IMR-90 (cell line): ENCODE measurements around the gene LINC00305. TPM values are rescaled to one million over a fixed set of nuclear protein-coding genes. Genes with fewer than 3 reads are reported as not detected.

Source experiments
- ATAC-seq: fragments of 200-7000 bp; cut with Tn5 transposase; 2 replicates; pipeline ENCODE4 v1.9.1; 2020; ENCODE audit warnings: low read depth, mild to moderate bottlenecking, moderate library complexity
- BruUV-seq: library from RNA; stranded (reverse); fragments of 400-500 nt; replicated peaks from 2 replicates; lab custom pipeline; 2021; lab: Mats Ljungman, UMichigan
- CTCF ChIA-PET: fragments of 300-600 bp; formaldehyde crosslinking; extraction: SDS; loops from one replicate; lab custom pipeline; 2021; ENCODE audit warnings: antibody characterized with exemption; lab: Yijun Ruan, JAX
- POLR2A ChIA-PET: fragments of 300-600 bp; sonication (Branson Sonifier 250); formaldehyde crosslinking; loops from one replicate; lab custom pipeline; 2022; ENCODE audit warnings: antibody characterized with exemption; ENCODE audit not compliant: unreplicated experiment; lab: Charles Lee
- DNase-seq: peaks from one replicate; pipeline ENCODE4 v3.0.0; 2013
- H2AFZ ChIP-seq: replicated peaks from 2 replicates; pipeline ENCODE3; 2013; ENCODE audit warnings: low read length, mild to moderate bottlenecking; ENCODE audit not compliant: poor library complexity
- H2AK5ac ChIP-seq: 2 replicates; pipeline ENCODE4 v1.6.1; 2013; ENCODE audit warnings: low read depth, low read length, inconsistent platforms
- H2AK9ac ChIP-seq: replicated peaks from 2 replicates; pipeline ENCODE3; 2013; ENCODE audit warnings: mild to moderate bottlenecking, low read depth, low read length, moderate library complexity; ENCODE audit not compliant: poor library complexity
- H2BK120ac ChIP-seq: 2 replicates; pipeline ENCODE4 v1.6.1; 2013; ENCODE audit warnings: low read depth, low read length, inconsistent platforms
- H2BK15ac ChIP-seq: 3 replicates; pipeline ENCODE4 v1.6.1; 2013; ENCODE audit warnings: low read depth, low read length, inconsistent platforms
- H2BK20ac ChIP-seq: 2 replicates; pipeline ENCODE4 v1.6.1; 2013; ENCODE audit warnings: low read depth, mild to moderate bottlenecking, inconsistent platforms, low read length, moderate library complexity
- H2BK5ac ChIP-seq: 2 replicates; pipeline ENCODE4 v1.6.1; 2013; ENCODE audit warnings: mild to moderate bottlenecking, low read depth, low read length, inconsistent platforms; ENCODE audit not compliant: poor library complexity, severe bottlenecking
- H3K14ac ChIP-seq: replicated peaks from 2 replicates; pipeline ENCODE4 v1.6.1; 2013; ENCODE audit warnings: low read depth, low read length, inconsistent platforms
- H3K18ac ChIP-seq: 2 replicates; pipeline ENCODE4 v1.6.1; 2013; ENCODE audit warnings: low read depth, low read length, control low read depth
- H3K23ac ChIP-seq: 2 replicates; pipeline ENCODE4 v1.6.1; 2013; ENCODE audit warnings: low read depth, low read length, inconsistent platforms
- H3K27ac ChIP-seq: 2 replicates; pipeline ENCODE4 v1.5.1; 2013; ENCODE audit warnings: mild to moderate bottlenecking, control low read depth, low read length; ENCODE audit not compliant: insufficient read depth
- H3K27me3 ChIP-seq: 2 replicates; pipeline ENCODE4 v1.6.1; 2013; ENCODE audit warnings: low read length; ENCODE audit not compliant: control insufficient read depth, insufficient read depth
- H3K36me3 ChIP-seq: 2 replicates; pipeline ENCODE4 v1.6.1; 2013; ENCODE audit warnings: low read length, mixed read lengths; ENCODE audit not compliant: control insufficient read depth, insufficient read depth
- H3K4ac ChIP-seq: 2 replicates; pipeline ENCODE4 v1.6.1; 2013; ENCODE audit warnings: low read depth, low read length, inconsistent platforms
- H3K4me1 ChIP-seq: 2 replicates; pipeline ENCODE4 v1.6.1; 2013; ENCODE audit warnings: low read length, mixed read lengths; ENCODE audit not compliant: control insufficient read depth, insufficient read depth
- H3K4me2 ChIP-seq: 2 replicates; pipeline ENCODE4 v1.6.1; 2013; ENCODE audit warnings: low read depth, mild to moderate bottlenecking, control low read depth, low read length, moderate library complexity
- H3K4me3 ChIP-seq: 2 replicates; pipeline ENCODE4 v1.5.1; 2013; ENCODE audit warnings: low read depth, mild to moderate bottlenecking, control low read depth, low read length, moderate library complexity; ENCODE audit not compliant: insufficient read depth
- H3K56ac ChIP-seq: 2 replicates; pipeline ENCODE4 v1.6.1; 2013; ENCODE audit warnings: low read length, inconsistent platforms; ENCODE audit not compliant: insufficient read depth; ENCODE audit errors: extremely low read depth
- H3K79me1 ChIP-seq, 2 experiments: 2 replicates each; pipeline ENCODE4 v1.6.1; 2013; ENCODE audit warnings: low read length in 2 of 2, inconsistent platforms in 1 of 2, low read depth in 1 of 2
- H3K9ac ChIP-seq: 2 replicates; pipeline ENCODE4 v1.6.1; 2013; ENCODE audit warnings: low read depth, low read length, control low read depth
- H3K9me1 ChIP-seq: 2 replicates; pipeline ENCODE4 v1.6.1; 2013; ENCODE audit warnings: low read length, inconsistent platforms; ENCODE audit not compliant: insufficient read depth
- H3K9me3 ChIP-seq: 2 replicates; pipeline ENCODE4 v1.6.1; 2013; ENCODE audit warnings: low read length; ENCODE audit not compliant: control insufficient read depth, insufficient read depth
- H4K20me1 ChIP-seq: 2 replicates; pipeline ENCODE4 v1.6.1; 2013; ENCODE audit warnings: low read length, inconsistent platforms; ENCODE audit not compliant: insufficient read depth
- H4K5ac ChIP-seq: 2 replicates; pipeline ENCODE4 v1.6.1; 2013; ENCODE audit warnings: mild to moderate bottlenecking, low read depth, low read length, control low read depth
- H4K8ac ChIP-seq, 2 experiments: 2 replicates each; pipeline ENCODE4 v1.6.1; 2013; ENCODE audit warnings: low read depth in 2 of 2, low read length in 2 of 2, control low read depth in 1 of 2, inconsistent platforms in 1 of 2
- H4K91ac ChIP-seq: 2 replicates; pipeline ENCODE4 v1.6.1; 2013; ENCODE audit warnings: low read depth, low read length, inconsistent platforms; ENCODE audit not compliant: insufficient read depth
- BHLHE40 ChIP-seq: fragments of 150-350 bp; IDR thresholded peaks from 2 replicates; pipeline ENCODE4 v1.6.1; 2016; ENCODE audit warnings: mild to moderate bottlenecking, low read depth, low read length
- CEBPB ChIP-seq: IDR thresholded peaks from 2 replicates; pipeline ENCODE4 v1.6.1; 2012; ENCODE audit warnings: low read depth, low read length, improper control_type of control experiment
- CTCF ChIP-seq: conservative IDR thresholded peaks from 2 replicates; pipeline ENCODE4 v1.5.1; 2012; ENCODE audit warnings: mild to moderate bottlenecking, low read depth, low read length, improper control_type of control experiment
- FOS ChIP-seq: fragments of 150-350 bp; IDR thresholded peaks from 2 replicates; pipeline ENCODE4 v1.6.1; 2016; ENCODE audit warnings: low read depth, low read length
- MAZ ChIP-seq: IDR thresholded peaks from 2 replicates; pipeline ENCODE4 v1.6.1; 2012; ENCODE audit warnings: low read depth, mild to moderate bottlenecking, low read length, improper control_type of control experiment, moderate library complexity, borderline replicate concordance
- NFE2L2 ChIP-seq: fragments of 150-350 bp; IDR thresholded peaks from 2 replicates; pipeline ENCODE4 v1.6.1; 2016; ENCODE audit warnings: low read depth, mild to moderate bottlenecking, low read length
- POLR2A ChIP-seq: IDR thresholded peaks from 2 replicates; pipeline ENCODE4 v1.6.1; 2012; ENCODE audit warnings: mild to moderate bottlenecking, low read depth, low read length
- RAD21 ChIP-seq: IDR thresholded peaks from 2 replicates; pipeline ENCODE4 v1.6.1; 2012; ENCODE audit warnings: low read length, improper control_type of control experiment
- RCOR1 ChIP-seq: IDR thresholded peaks from 2 replicates; pipeline ENCODE4 v1.6.1; 2012; ENCODE audit warnings: mild to moderate bottlenecking, low read length, improper control_type of control experiment; ENCODE audit not compliant: insufficient replicate concordance
- RFX5 ChIP-seq: IDR thresholded peaks from 2 replicates; pipeline ENCODE4 v1.8.0; 2012; ENCODE audit warnings: low read depth, mild to moderate bottlenecking, low read length, moderate library complexity
- dilution Hi-C: fragments of 300-500 bp; cut with HindIII; formaldehyde crosslinking; loops from one replicate; pipeline ENCODE4 v1.14.3; 2018; ENCODE audit warnings: low sequenced_read_pairs; ENCODE audit not compliant: unreplicated experiment
- in situ Hi-C: fragments of 300-500 bp; cut with MboI; formaldehyde crosslinking; loops from 3 replicates; pipeline ENCODE4 v1.14.3; 2019; ENCODE audit warnings: low sequenced_read_pairs, inconsistent platforms, mixed read lengths
- intact Hi-C: fragments of 100-400 bp; cut with micrococcal nuclease; formaldehyde crosslinking; loops from 2 replicates; pipeline ENCODE4 v1.10.0; 2022
- polyA plus RNA-seq, 3 experiments: library from polyadenylated mRNA; depleted of rRNA; stranded (reverse); fragments of >200 nt; gene quantifications; 2 replicates each; pipeline ENCODE4 v1.2.3, GENCODE V29; 2012; ENCODE audit warnings: low replicate concordance in 1 of 3
- total RNA-seq: library from RNA; depleted of rRNA; stranded (reverse); fragments of >200 nt; gene quantifications from 2 replicates; pipeline ENCODE4 v1.2.3, GENCODE V29; 2012
- TF ChIP-seq, protein P1 (sequence below): fragments of 150-350 bp; IDR thresholded peaks from 2 replicates; pipeline ENCODE4 v1.6.1; 2016; ENCODE audit warnings: low read depth, mild to moderate bottlenecking, low read length, moderate library complexity, borderline replicate concordance
- TF ChIP-seq, protein P2 (sequence below): fragments of 150-350 bp; IDR thresholded peaks from 2 replicates; pipeline ENCODE4 v1.6.1; 2017; ENCODE audit warnings: mild to moderate bottlenecking, antibody characterized with exemption, low read length, low read depth

Gene LINC00305
- total and polyA plus RNA-seq, 2 of the 4 experiments (the other 2 are of a cell fraction): not detected

DNA sequence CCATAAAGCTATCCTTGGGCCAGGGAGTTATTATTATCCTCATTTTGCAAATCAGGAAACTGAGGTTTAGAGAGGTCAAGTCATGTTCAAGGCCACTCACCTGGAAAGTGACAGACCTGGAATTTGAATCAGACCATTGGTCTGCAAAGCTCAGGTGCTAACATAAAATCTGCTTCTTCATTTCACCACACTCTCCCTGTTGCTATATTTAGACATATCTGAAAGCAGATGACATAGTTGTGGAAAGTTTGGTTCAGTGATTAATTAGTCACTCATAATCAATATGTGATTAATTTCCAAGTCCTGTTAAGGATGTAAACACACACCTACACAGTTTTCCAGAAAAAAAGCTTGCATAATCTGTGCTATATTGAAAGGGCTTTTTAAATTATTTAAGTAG is 57.4 kb downstream of the LINC00305 start:
- dilution Hi-C loops: no loop called here
- Histone ChIP-seq H4K5ac (no peak overlapping the region), H3K27me3 (no peaks in the 10 kb centered on the region), H3K79me1 (no peaks in the 10 kb centered on the region), H2BK5ac (no peak overlapping the region), H3K23ac (no peak overlapping the region), H3K36me3 (no peaks in the 10 kb centered on the region), H2BK15ac (no peak overlapping the region), H2AK5ac (no peak overlapping the region), H3K9ac (no peak overlapping the region), H3K9me1 (no peaks in the 10 kb centered on the region), H3K4me3 (no peak overlapping the region), H3K27ac (no peak overlapping the region), H3K4me2 (no peak overlapping the region), H3K9me3 (peaks cover 6% of the 10 kb centered on the region), H4K8ac (no peak overlapping the region), H3K18ac (no peak overlapping the region), H3K4me1 (no peaks in the 10 kb centered on the region), H2AFZ (no peak overlapping the region), H4K20me1 (no peaks in the 10 kb centered on the region), H2AK9ac (no peak overlapping the region), H3K56ac (no peak overlapping the region), H4K91ac (no peak overlapping the region), H2BK120ac (no peak overlapping the region), H2BK20ac (no peak overlapping the region), H3K14ac (no peak overlapping the region), H3K4ac (no peak overlapping the region)
- TF ChIP-seq CTCF: no peak
- no peak for TF ChIP-seq FOS
- TF ChIP-seq, protein P1, sequence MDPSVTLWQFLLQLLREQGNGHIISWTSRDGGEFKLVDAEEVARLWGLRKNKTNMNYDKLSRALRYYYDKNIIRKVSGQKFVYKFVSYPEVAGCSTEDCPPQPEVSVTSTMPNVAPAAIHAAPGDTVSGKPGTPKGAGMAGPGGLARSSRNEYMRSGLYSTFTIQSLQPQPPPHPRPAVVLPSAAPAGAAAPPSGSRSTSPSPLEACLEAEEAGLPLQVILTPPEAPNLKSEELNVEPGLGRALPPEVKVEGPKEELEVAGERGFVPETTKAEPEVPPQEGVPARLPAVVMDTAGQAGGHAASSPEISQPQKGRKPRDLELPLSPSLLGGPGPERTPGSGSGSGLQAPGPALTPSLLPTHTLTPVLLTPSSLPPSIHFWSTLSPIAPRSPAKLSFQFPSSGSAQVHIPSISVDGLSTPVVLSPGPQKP: no peak
- no peak for TF ChIP-seq POLR2A
- TF ChIP-seq RAD21: no peak
- TF ChIP-seq, protein P2, sequence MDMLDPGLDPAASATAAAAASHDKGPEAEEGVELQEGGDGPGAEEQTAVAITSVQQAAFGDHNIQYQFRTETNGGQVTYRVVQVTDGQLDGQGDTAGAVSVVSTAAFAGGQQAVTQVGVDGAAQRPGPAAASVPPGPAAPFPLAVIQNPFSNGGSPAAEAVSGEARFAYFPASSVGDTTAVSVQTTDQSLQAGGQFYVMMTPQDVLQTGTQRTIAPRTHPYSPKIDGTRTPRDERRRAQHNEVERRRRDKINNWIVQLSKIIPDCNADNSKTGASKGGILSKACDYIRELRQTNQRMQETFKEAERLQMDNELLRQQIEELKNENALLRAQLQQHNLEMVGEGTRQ: no peak
- TF ChIP-seq MAZ: no peak
- no peak for TF ChIP-seq NFE2L2
- TF ChIP-seq RCOR1: no peak
- no peak for TF ChIP-seq BHLHE40
- TF ChIP-seq RFX5: no peak
- no peak for TF ChIP-seq CEBPB
- ATAC-seq (no peak), DNase-seq (no peak)
- BruUV-seq: no TSS peak
- ChIA-PET CTCF (no interaction called here), POLR2A (no interaction called here)
- in situ Hi-C loops: no loop called here
- intact Hi-C loops: no loop called here
